PC-3 (cell line): Measurements from ENCODE around the gene MPST.

Experiments
- CTCF ChIP-seq: fragments of 300-600 bp; sonication (generic); conservative IDR thresholded peaks from 2 replicates; pipeline ENCODE4 v1.5.1; 2017; ENCODE audit warnings: antibody characterized with exemption, low read depth, mild to moderate bottlenecking, low read length
- EZH2 ChIP-seq: fragments of 300-600 bp; sonication (generic); IDR thresholded peaks from one replicate; pipeline ENCODE4 v1.6.1; 2017; ENCODE audit warnings: antibody characterized with exemption, mild to moderate bottlenecking, low read length; ENCODE audit not compliant: unreplicated experiment

- TF ChIP-seq CTCF (no peak), EZH2 (no peak)
These were observed 8.0 kb downstream of the MPST start for GRCh38 chr22:37027556-37027955.
